Mesendoderm (in vitro differentiated cells): Measurements from ENCODE around the gene SSR4.

Experiments used
- DNase-seq: peaks from one replicate; pipeline ENCODE4 v3.0.0; 2013
- H2AK5ac ChIP-seq: 2 replicates; pipeline ENCODE4 v1.6.1; 2013; ENCODE audit warnings: low read length, inconsistent platforms
- H2BK120ac ChIP-seq: 2 replicates; pipeline ENCODE4 v1.6.1; 2013; ENCODE audit warnings: low read depth, mild to moderate bottlenecking, low read length, moderate library complexity, mixed read lengths
- H2BK15ac ChIP-seq: replicated peaks from 2 replicates; pipeline ENCODE4 v1.6.1; 2013; ENCODE audit warnings: low read depth, mild to moderate bottlenecking, moderate library complexity
- H2BK5ac ChIP-seq: 2 replicates; pipeline ENCODE4 v1.6.1; 2013; ENCODE audit warnings: low read length, inconsistent platforms
- H3K18ac ChIP-seq: 2 replicates; pipeline ENCODE4 v1.6.1; 2013; ENCODE audit warnings: mild to moderate bottlenecking, low read length, mixed read lengths
- H3K23ac ChIP-seq: one replicate; pipeline ENCODE4 v1.6.1; 2013; ENCODE audit warnings: low read length
- H3K27ac ChIP-seq: 2 replicates; pipeline ENCODE4 v1.5.1; 2013; ENCODE audit warnings: low read depth, mild to moderate bottlenecking, inconsistent platforms, low read length, moderate library complexity
- H3K27me3 ChIP-seq: 2 replicates; pipeline ENCODE4 v1.6.1; 2013; ENCODE audit warnings: low read length, control low read depth, mild to moderate bottlenecking, inconsistent platforms; ENCODE audit not compliant: insufficient read depth, poor library complexity
- H3K36me3 ChIP-seq: 2 replicates; pipeline ENCODE4 v1.6.1; 2013; ENCODE audit warnings: low read length, inconsistent platforms; ENCODE audit not compliant: control insufficient read depth, insufficient read depth
- H3K4ac ChIP-seq: one replicate; pipeline ENCODE4 v1.6.1; 2013; ENCODE audit warnings: low read depth, mild to moderate bottlenecking, low read length, moderate library complexity
- H3K4me1 ChIP-seq: 2 replicates; pipeline ENCODE4 v1.6.1; 2013; ENCODE audit warnings: low read depth, low read length, inconsistent platforms; ENCODE audit not compliant: control insufficient read depth
- H3K4me2 ChIP-seq: 2 replicates; pipeline ENCODE4 v1.6.1; 2013; ENCODE audit warnings: low read length
- H3K4me3 ChIP-seq: 2 replicates; pipeline ENCODE4 v1.5.1; 2013; ENCODE audit warnings: mild to moderate bottlenecking, low read length
- H3K56ac ChIP-seq: one replicate; pipeline ENCODE4 v1.6.1; 2013; ENCODE audit warnings: low read length
- H3K79me1 ChIP-seq: 2 replicates; pipeline ENCODE4 v1.6.1; 2013; ENCODE audit warnings: low read length, inconsistent platforms
- H3K79me2 ChIP-seq: 2 replicates; pipeline ENCODE4 v1.6.1; 2013; ENCODE audit warnings: mild to moderate bottlenecking, low read length; ENCODE audit not compliant: control insufficient read depth, insufficient read depth
- H3K9ac ChIP-seq: 2 replicates; pipeline ENCODE4 v1.6.1; 2013; ENCODE audit warnings: low read length, inconsistent platforms
- H4K5ac ChIP-seq: one replicate; pipeline ENCODE4 v1.6.1; 2013; ENCODE audit warnings: low read length
- H4K8ac ChIP-seq: one replicate; pipeline ENCODE4 v1.6.1; 2013; ENCODE audit warnings: low read depth, mild to moderate bottlenecking, control low read depth, low read length, moderate library complexity
- WGBS: extraction: QIAGEN DNeasy Blood & Tissue Kit; methylation state at CpG from one replicate; pipeline ENCODE4 v1.1.7; 2013; ENCODE audit warnings: low lambda C conversion rate, missing lambda C conversion rate; ENCODE audit not compliant: insufficient coverage; ENCODE audit errors: extremely low coverage; 5-methylcytosine and 5-hydroxymethylcytosine counted together

SSR4 gene

DNA sequence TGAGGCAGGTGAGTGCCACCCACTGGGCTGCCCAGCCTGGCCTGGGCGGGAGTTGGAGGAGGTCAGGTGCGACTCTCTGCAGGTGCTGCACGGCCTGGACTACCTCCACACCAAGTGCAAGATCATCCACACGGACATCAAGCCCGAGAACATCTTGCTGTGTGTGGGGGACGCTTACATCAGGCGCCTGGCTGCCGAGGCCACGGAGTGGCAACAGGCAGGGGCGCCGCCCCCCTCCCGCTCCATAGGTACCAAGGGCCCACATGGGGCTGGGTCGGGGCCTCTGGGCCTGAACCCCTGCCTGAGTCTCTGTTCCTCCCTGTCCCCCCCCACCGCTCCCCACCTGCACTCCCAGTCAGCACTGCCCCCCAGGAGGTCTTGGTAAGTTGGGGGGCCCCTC is 11.6 kb upstream of the SSR4 start:
- Histone ChIP-seq H3K56ac (no peak overlapping the region), H2AK5ac (no peak overlapping the region), H3K4me3 (no peak overlapping the region), H3K27ac (no peak overlapping the region), H3K4ac (no peak overlapping the region), H3K18ac (no peak overlapping the region), H3K4me1 (no peaks in the 10 kb centered on the region), H3K79me1 (no peaks in the 10 kb centered on the region), H3K4me2 (no peak overlapping the region), H2BK5ac (no peak overlapping the region), H2BK120ac (no peak overlapping the region), H3K79me2 (no peaks in the 10 kb centered on the region), H4K8ac (no peak overlapping the region), H3K9ac (no peak overlapping the region), H2BK15ac (no peak overlapping the region), H4K5ac (no peak overlapping the region), H3K36me3 (no peaks in the 10 kb centered on the region), H3K23ac (no peak overlapping the region), H3K27me3 (no peaks in the 10 kb centered on the region)
- no CpG with 5 or more reads among the region's 14 CpGs for WGBS
- DNase-seq, result no peak

DNA sequence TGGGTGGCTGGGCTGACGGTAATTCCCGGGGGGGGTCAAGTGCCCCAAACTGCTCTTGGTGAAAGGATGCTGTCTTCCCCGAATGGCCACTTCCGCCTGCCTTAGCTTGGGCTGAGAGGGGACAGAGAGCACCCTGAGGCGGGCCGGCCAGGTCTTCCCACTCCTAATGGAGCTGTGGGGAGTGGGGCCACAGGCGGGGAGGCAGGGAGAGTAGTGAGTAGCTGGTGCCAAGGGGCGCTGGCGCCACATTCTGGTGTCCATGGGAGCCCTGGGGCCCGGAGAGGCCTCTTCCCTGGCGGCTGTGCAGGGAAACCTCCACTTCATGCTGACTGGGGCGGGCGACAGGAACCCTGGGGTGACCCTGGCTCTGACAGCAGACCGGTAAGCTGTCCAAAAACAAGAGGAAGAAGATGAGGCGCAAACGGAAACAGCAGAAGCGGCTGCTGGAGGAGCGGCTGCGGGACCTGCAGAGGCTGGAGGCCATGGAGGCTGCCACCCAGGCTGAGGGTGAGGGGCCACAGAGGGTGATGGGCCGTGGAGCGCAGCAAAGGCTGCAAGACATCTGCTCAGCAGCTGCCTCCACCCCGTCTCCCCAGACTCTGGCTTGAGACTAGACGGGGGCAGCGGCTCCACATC is 11.0 kb upstream of the SSR4 start:
- no CpG with 5 or more reads among the region's 24 CpGs for WGBS
- H3K4me2 ChIP-seq, result no peak overlapping the region
- no peaks in the 10 kb centered on the region for H3K79me1 ChIP-seq
- H2BK5ac ChIP-seq, result no peak overlapping the region
- no peak overlapping the region for H3K9ac ChIP-seq
- H3K36me3 ChIP-seq, result no peaks in the 10 kb centered on the region
- no peak overlapping the region for H4K5ac ChIP-seq
- no peaks in the 10 kb centered on the region for H3K79me2 ChIP-seq
- no peak overlapping the region for H3K56ac ChIP-seq
- H4K8ac ChIP-seq, result no peak overlapping the region
- no peak overlapping the region for H2BK120ac ChIP-seq
- no peak overlapping the region for H3K27ac ChIP-seq
- no peaks in the 10 kb centered on the region for H3K27me3 ChIP-seq
- H3K4me3 ChIP-seq, result no peak overlapping the region
- H3K23ac ChIP-seq, result no peak overlapping the region
- H2BK15ac ChIP-seq, result no peak overlapping the region
- DNase-seq, result no peak
- H3K18ac ChIP-seq, result no peak overlapping the region
- H3K4ac ChIP-seq, result no peak overlapping the region
- no peaks in the 10 kb centered on the region for H3K4me1 ChIP-seq
- no peak overlapping the region for H2AK5ac ChIP-seq

GRCh38 chrX:153784325-153784967 is 10.0 kb upstream of the SSR4 start:
- no peak overlapping the region for H3K27ac ChIP-seq
- no peak overlapping the region for H2BK5ac ChIP-seq
- H2BK120ac ChIP-seq, result no peak overlapping the region
- DNase-seq, result no peak
- no peaks in the 10 kb centered on the region for H3K4me1 ChIP-seq
- no peak overlapping the region for H3K9ac ChIP-seq
- H2AK5ac ChIP-seq, result no peak overlapping the region
- no peak overlapping the region for H3K56ac ChIP-seq
- H3K36me3 ChIP-seq, result no peaks in the 10 kb centered on the region
- no CpG with 5 or more reads among the region's 27 CpGs for WGBS
- H4K8ac ChIP-seq, result no peak overlapping the region
- no peak overlapping the region for H3K23ac ChIP-seq
- H3K18ac ChIP-seq, result no peak overlapping the region
- no peak overlapping the region for H3K4me3 ChIP-seq
- no peak overlapping the region for H3K4ac ChIP-seq
- no peaks in the 10 kb centered on the region for H3K27me3 ChIP-seq
- H3K4me2 ChIP-seq, result no peak overlapping the region
- no peaks in the 10 kb centered on the region for H3K79me1 ChIP-seq
- H3K79me2 ChIP-seq, result no peaks in the 10 kb centered on the region
- no peak overlapping the region for H2BK15ac ChIP-seq
- no peak overlapping the region for H4K5ac ChIP-seq

GRCh38 chrX:153786669-153787068 is 7.8 kb upstream of the SSR4 start:
- Histone ChIP-seq H4K5ac (no peak overlapping the region), H3K27me3 (no peaks in the 10 kb centered on the region), H2BK5ac (no peak overlapping the region), H2BK15ac (no peak overlapping the region), H3K9ac (no peak overlapping the region), H3K23ac (no peak overlapping the region), H3K79me2 (no peaks in the 10 kb centered on the region), H3K4me1 (no peaks in the 10 kb centered on the region), H3K4me2 (no peak overlapping the region), H2AK5ac (no peak overlapping the region), H4K8ac (no peak overlapping the region), H3K56ac (no peak overlapping the region), H3K27ac (no peak overlapping the region), H3K4ac (no peak overlapping the region), H3K4me3 (no peak overlapping the region), H3K18ac (no peak overlapping the region), H3K36me3 (no peaks in the 10 kb centered on the region), H3K79me1 (no peaks in the 10 kb centered on the region), H2BK120ac (no peak overlapping the region)
- no CpG with 5 or more reads among the region's 15 CpGs for WGBS
- no peak for DNase-seq

GRCh38 chrX:153789654-153790053 is 4.8 kb upstream of the SSR4 start:
- Histone ChIP-seq H4K5ac (no peak overlapping the region), H3K9ac (no peak overlapping the region), H3K4me1 (no peaks in the 10 kb centered on the region), H3K79me1 (peaks cover 2% of the 10 kb centered on the region), H3K36me3 (no peaks in the 10 kb centered on the region), H3K18ac (no peak overlapping the region), H3K4me3 (no peak overlapping the region), H3K79me2 (peaks cover 11% of the 10 kb centered on the region), H2BK15ac (no peak overlapping the region), H3K23ac (no peak overlapping the region), H2AK5ac (no peak overlapping the region), H3K27me3 (no peaks in the 10 kb centered on the region), H2BK120ac (no peak overlapping the region), H3K4me2 (no peak overlapping the region), H2BK5ac (no peak overlapping the region), H3K27ac (no peak overlapping the region), H3K56ac (no peak overlapping the region), H4K8ac (no peak overlapping the region), H3K4ac (no peak overlapping the region)
- DNase-seq, result no peak
- no CpG with 5 or more reads among the region's 12 CpGs for WGBS
